GM12873 (cell line): ENCODE results near the gene HPD.

Source experiments
- CTCF ChIP-seq: IDR thresholded peaks from 2 replicates; pipeline ENCODE4 v1.5.1; 2012; ENCODE audit warnings: low read depth, mild to moderate bottlenecking, moderate library complexity, low read length, control low read depth; ENCODE audit not compliant: insufficient read depth; ENCODE audit errors: missing control alignments

The HPD gene

GRCh38 chr12:121805171-121806008 is 53.3 kb downstream of the HPD start:
- TF ChIP-seq CTCF, result no peak

- no peak for TF ChIP-seq CTCF
These were observed 54.1 kb downstream of the HPD start for GRCh38 chr12:121804417-121805111.

GRCh38 chr12:121803861-121804416 is 54.7 kb downstream of the HPD start, which contains the start of gene SETD1B:
Gene SETD1B (plus strand): TSS chr12:121804009. CDS start chr12:121804738, 729 bp downstream.
- TF ChIP-seq CTCF, result no peak

GRCh38 chr12:121802843-121803698 is 55.6 kb downstream of the HPD start:
- no peak for TF ChIP-seq CTCF

GRCh38 chr12:121802485-121802842 is 56.2 kb downstream of the HPD start:
- TF ChIP-seq CTCF, result no peak

- no peak for TF ChIP-seq CTCF
These were observed 56.8 kb downstream of the HPD start for GRCh38 chr12:121801595-121802484.
